OCI-M2 (cell line): ENCODE data around the gene C13orf46.
"Not testable (repeated sequence)": the region's sequence is repeated elsewhere in the genome, so short reads cannot be mapped to it uniquely, and the experiment has no call there.

Source experiments
- DNase-seq: peaks from one replicate; lab custom pipeline; 2025; ENCODE audit not compliant: unreplicated experiment; lab: John Stamatoyannopoulos, UW

The C13orf46 gene

GRCh38 chr13:113973218-113974164, at the start of gene C13orf46:
C13orf46 (minus strand) TSS chr13:113974076; CDS start chr13:113973997, 79 bp downstream.
- no peak for DNase-seq

DNA sequence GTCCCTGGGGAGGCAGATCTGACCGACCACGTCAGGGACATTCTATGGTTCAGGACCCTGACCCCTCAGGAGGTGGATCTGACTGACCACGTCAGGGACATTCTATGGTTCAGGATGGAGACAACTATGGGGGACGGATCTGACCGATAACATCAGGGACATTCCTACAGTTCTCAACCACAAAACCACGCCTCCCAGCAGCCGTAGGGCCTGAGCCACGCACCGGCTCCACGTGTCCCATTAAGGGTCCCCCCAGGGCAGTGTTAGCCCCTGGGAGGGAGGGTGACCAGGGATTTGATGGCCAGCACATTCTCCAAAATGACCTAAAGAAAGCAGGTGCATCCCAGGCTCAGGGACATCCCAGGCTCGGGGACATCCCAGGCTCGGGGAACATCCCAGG, 49.0 kb upstream of the C13orf46 start:
- DNase-seq = no peak

DNA sequence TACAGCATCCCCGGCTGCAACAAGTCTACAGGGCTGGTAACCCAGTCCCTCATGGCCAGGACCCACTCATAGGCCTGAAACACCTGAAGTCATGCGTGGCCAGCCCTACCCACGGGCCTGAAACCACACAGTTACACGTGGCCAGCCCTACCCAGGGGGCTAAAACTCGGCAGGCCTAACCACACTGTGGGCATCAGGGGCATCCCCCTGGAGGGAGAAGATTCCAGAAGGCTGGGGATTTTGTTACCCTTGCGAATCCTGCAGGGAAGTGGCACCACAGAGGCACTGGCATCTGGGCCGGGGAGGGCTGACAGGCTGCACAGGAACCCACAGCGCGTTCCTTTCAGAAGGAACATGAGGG, 48.4 kb upstream of the C13orf46 start:
- DNase-seq = no peak

- DNase-seq = no peak
These were observed 47.8 kb upstream of the C13orf46 start for GRCh38 chr13:114021464-114022308.

DNA sequence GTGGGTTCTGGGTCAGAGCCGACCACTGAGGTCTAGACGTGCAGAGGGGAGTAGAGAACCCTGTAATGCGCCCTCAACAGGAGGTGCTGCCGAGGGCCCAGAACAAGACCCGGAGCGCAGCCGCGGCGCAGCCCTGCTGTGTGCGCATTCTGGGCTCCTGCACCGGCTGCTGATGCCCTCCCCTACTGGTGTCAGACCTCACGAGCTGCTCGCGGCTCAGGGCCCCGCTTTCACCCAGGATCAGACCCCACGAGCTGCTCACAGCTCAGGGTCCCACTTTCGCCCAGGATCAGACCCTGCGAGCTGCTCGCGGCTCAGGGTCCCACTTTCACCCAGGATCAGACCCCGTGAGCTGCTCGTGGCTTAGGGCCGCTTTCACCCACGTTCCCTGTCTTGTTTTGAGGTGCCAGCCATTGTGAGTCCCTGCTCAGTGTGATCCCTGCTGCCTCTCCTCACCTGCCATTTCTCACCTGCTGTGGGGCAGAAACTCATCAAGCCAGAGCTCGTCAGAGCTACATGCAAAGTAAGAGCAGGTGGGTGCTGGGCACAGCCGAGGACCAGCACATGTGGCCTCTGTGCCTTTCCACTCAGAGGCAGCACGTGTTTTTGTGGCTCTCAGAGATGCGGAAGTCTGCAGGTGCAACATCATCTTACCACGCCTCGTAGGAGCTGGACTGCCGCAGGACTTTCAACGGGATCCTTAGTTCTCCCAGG, 47.0 kb upstream of the C13orf46 start:
- DNase-seq = no peak

DNA sequence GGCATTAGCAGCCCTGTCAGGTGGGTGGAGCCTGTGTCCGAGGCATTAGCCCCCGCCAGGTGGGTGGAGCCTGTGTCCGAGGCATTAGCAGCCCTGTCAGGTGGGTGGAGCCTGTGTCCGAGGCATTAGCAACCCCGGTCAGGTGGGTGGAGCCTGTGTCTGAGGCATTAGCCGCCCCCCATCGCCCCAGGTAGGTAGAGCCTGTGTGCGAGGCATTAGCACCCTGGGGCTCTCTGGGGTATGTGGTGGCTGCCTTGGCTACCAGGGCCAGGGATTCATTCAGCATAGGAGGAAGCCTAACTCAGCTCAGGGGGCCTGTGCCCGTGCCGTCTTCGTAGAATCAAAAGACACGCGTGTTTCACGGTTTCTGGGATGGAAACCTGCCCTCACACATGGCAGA, 46.3 kb upstream of the C13orf46 start:
- not testable (repeated sequence) for DNase-seq

- no peak for DNase-seq
These were observed 45.5 kb upstream of the C13orf46 start for GRCh38 chr13:114019367-114019766.

- no peak for DNase-seq
These were observed 44.7 kb upstream of the C13orf46 start for GRCh38 chr13:114018461-114019055.

DNA sequence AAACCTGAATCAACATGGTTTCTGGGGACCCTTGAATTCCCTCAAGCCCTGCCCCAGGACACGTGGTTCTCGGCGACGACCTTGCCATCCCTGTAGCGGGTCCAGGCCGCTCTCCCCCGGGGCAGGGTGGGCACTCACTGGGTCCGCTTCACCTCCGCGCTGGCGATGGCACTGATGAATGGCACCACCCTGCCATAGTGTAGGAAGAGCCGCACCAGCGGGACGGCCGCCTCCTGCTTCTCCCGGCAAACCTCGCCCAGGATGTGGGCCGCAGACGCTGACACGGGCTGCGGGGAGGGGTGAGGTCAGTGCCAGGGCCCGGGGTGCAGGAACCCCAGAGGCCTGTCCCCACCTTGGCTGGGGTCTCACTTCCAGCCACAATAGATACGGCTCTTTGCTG, 44.1 kb upstream of the C13orf46 start:
- DNase-seq = no peak

GRCh38 chr13:114017028-114017630, 43.3 kb upstream of the C13orf46 start:
- DNase-seq = no peak

- DNase-seq = no peak
These were observed 42.6 kb upstream of the C13orf46 start for GRCh38 chr13:114016321-114017027.

DNA sequence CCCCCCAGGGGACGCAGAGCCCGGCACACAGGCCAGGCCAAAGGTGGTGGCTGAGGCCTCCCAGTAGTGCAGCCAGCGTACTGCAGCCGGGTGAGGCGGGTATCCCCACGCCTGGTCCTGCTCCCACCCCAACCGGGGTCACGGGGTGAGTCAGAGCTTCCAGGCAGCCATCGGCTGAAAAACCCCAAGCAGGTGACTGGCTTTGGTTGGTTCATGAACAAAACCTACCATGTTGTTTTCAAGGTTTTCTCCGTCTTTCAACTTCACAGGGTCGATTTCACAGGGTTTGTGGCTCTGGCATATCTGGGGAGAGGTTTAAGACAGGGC, 42.1 kb upstream of the C13orf46 start:
- DNase-seq = no peak

DNA sequence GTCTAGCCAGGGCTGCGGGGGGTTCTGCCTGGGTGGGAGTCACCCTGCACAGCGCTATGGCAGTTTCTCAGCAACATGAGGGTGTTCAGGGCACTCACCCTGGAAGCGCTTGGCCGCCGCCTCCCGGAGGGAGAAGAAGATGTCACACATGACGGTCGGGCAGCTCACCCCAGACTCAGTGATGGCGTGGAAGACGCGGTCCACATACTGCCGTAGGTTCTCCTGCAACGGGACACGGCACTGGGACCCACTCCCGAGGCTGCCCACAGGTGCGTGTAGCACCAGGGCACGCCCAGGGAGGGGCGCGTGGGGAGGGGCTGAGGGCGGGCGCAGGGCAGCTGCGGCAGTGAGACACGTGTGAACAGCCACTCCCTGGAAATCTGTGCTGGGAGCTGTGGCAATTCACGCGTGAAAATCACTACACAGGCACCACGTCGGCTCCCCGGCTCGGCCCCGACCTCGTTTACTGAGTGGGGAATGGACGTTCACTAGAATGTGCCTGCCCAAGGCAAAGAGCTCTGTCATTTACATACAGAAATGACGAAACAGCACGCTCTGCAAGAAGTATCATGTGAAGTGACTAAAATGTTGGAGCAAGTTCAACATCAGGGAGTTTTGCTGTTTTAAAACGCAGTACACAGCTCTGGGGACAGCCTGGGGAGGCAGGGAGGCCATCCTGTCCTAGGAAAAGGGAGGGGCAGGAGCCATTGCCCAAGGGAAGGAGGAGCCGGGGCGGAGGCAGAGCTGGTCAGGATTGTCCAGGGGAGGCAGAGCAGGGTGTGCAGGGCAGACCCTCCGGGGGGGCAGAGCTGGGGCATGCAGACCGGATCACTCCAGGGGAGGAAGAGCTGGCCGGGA, 41.5 kb upstream of the C13orf46 start:
- DNase-seq = no peak

DNA sequence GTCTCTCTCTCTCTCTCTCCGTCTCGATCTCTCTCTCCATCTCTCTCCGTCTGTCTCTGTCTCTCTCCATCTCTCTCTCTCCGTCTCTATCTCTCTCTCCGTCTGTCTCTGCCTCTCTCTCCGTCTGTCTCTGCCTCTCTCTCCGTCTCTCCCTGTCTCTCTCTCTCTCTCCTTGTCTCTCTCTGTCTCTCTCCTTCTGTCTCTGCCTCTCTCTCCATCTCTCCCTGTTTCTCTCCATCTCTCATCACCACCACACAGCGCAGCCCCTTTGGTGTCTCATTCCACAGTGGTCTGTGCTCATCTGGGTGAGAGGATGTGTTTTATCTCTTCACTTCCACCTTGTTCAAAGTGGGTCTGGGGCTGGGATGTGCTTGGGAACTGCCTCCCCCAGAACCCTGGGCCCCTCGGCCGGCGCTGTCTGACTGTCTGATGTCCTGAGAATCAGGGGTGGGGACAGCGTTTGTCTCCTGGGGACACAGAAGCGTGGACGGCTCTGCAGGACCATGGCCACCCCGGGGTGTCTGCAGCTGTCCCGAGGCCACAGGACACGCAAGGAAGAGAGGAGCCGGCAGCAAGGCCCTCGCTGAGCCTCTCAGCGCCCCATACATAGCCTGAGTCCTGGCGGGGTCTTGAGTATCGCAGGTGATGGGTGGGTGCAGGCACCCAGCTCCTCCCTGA, 40.2 kb upstream of the C13orf46 start:
- no peak for DNase-seq

DNA sequence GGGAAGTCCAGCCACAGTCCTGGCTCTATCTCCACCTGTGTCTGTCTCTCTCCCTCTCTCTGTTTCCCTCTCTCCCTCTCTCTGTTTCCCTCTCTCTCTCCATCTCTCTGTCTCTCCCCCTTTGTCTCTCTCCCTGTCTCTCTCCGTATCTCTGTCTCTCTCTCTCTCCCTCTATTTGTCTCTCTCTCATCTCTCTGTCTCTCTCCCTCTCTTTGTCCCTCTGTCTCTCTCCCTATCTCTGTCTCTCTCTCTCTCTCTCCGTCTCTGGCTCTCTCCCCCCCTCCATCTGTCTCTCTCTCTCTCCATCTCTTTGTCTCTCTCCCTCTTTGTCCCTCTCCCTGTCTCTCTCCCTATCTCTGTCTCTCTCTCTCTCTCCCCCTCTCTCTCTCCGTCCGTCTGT, 39.5 kb upstream of the C13orf46 start:
- no peak for DNase-seq

- no peak for DNase-seq
These were observed 39.0 kb upstream of the C13orf46 start for GRCh38 chr13:114012921-114013320.

DNA sequence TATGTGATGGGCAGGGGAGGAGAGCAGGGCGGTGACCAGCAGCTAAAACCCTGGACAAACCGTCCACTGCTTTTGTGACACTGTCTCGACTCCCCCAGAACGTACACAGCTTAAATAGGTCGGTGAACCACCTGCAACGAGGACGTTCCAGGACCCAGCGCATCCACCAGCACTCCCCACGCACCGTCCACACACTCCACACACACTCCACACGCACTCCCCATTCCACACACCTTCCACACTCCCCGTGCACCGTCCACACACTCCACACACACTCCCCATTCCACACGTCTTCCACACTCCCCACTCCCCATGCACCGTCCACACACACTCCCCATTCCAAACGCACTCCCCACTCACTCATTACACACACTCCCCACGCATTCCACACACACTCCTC, 38.3 kb upstream of the C13orf46 start:
- DNase-seq = no peak

GRCh38 chr13:114011226-114011625, 37.4 kb upstream of the C13orf46 start:
- DNase-seq = no peak
